Esophagus muscularis mucosa (tissue), 3 donors: ENCODE results near the gene PNN.

ENCODE experiments used
- CTCF ChIP-seq, 3 experiments: fragments of 200-600 bp in 2 of 3; fragments of 450-650 bp in 1 of 3; sonication (generic) in 2 of 3; IDR thresholded peaks; one replicate each; pipeline ENCODE4 v1.5.1; 2017 to 2019; ENCODE audit warnings: antibody characterized with exemption in 3 of 3, mild to moderate bottlenecking in 2 of 3, moderate library complexity in 1 of 3
- POLR2A ChIP-seq: fragments of 450-650 bp; IDR thresholded peaks from one replicate; pipeline ENCODE4 v1.6.1; 2017; ENCODE audit warnings: antibody characterized with exemption, moderate library complexity, mild to moderate bottlenecking, low read depth

GRCh38 chr14:39229222-39229543, 54.1 kb downstream of the PNN start:
- no peak for TF ChIP-seq CTCF (IDR thresholded peaks at IDR 0.05)
- TF ChIP-seq POLR2A, result no peak
